Vagina (tissue), 2 donors: ENCODE measurements around the gene TBCD. TPM values are rescaled to one million over a fixed set of nuclear protein-coding genes. Genes with fewer than 3 reads are reported as not detected.

Experiments
- DNase-seq, 2 donors: peaks; one replicate each; pipeline ENCODE4 v3.0.0-alpha.2; 2017; ENCODE audit errors: extremely low spot score in 2 of 2
- H3K27ac ChIP-seq: fragments of 200-600 bp; sonication (generic); one replicate; pipeline ENCODE4 v1.5.1; 2019
- H3K27me3 ChIP-seq: fragments of 200-600 bp; sonication (generic); one replicate; pipeline ENCODE4 v1.5.1; 2019
- H3K36me3 ChIP-seq, 2 donors: fragments of 200-600 bp; sonication (generic); one replicate each; pipeline ENCODE4 v1.5.1; 2017 to 2019
- H3K4me1 ChIP-seq: fragments of 200-600 bp; sonication (generic); one replicate; pipeline ENCODE4 v1.5.1; 2019
- H3K4me3 ChIP-seq, 2 donors: fragments of 200-600 bp; sonication (generic); 1 replicate in 1 of 2; 2 replicates in 1 of 2; pipeline ENCODE4 v1.5.1; 2016 to 2019
- H3K9me3 ChIP-seq: fragments of 200-600 bp; sonication (generic); one replicate; pipeline ENCODE4 v1.5.1; 2019
- CTCF ChIP-seq, 3 experiments: fragments of 450-650 bp in 2 of 3; fragments of 200-600 bp in 1 of 3; sonication (generic) in 1 of 3; IDR thresholded peaks; one replicate each; pipeline ENCODE4 v1.5.1; 2017 to 2019; ENCODE audit warnings: antibody characterized with exemption in 3 of 3, mild to moderate bottlenecking in 2 of 3, moderate library complexity in 2 of 3
- POLR2A ChIP-seq, 2 donors: fragments of 450-650 bp; IDR thresholded peaks; one replicate each; pipeline ENCODE4 v1.6.1; 2017; ENCODE audit warnings: antibody characterized with exemption in 2 of 2, mild to moderate bottlenecking in 2 of 2, moderate library complexity in 2 of 2
- POLR2AphosphoS5 ChIP-seq, 2 donors: sonication (generic); formaldehyde crosslinking; IDR thresholded peaks; one replicate each; pipeline ENCODE4 v1.9.0; 2017; ENCODE audit warnings: antibody characterized with exemption in 2 of 2, mild to moderate bottlenecking in 2 of 2, low read depth in 1 of 2; ENCODE audit not compliant: insufficient read depth in 1 of 2
- intact Hi-C: fragments of 100-400 bp; cut with DNase I; formaldehyde crosslinking; loops from one replicate; pipeline ENCODE4 v1.15.1; 2023
- total RNA-seq: library from RNA; depleted of rRNA; stranded (reverse); fragments of >200 nt; gene quantifications from one replicate; pipeline ENCODE4 v1.2.3, GENCODE V29; 2016

The TBCD gene
- total RNA-seq, 1 donor from 2014 or later, result 79.3 TPM

GRCh38 chr17:82720204-82720603 is 31.7 kb upstream of the TBCD start:
- Histone ChIP-seq H3K4me1 (peaks cover 22% of the 10 kb centered on the region), H3K36me3 (peaks cover 0 to 12% of the 10 kb centered on the region in 2 donors), H3K27me3 (no peaks in the 10 kb centered on the region), H3K9me3 (no peaks in the 10 kb centered on the region), H3K27ac (no peak overlapping the region), H3K4me3 (no peak overlapping the region)
- TF ChIP-seq POLR2AphosphoS5 (IDR thresholded peaks at IDR 0.05; ENCODE audit: insufficient read depth in 1 of 2, low read depth in 1 of 2) (no peak), POLR2A (IDR thresholded peaks at IDR 0.05) (no peak), CTCF (IDR thresholded peaks at IDR 0.05) (no peak)
- intact Hi-C loops, result no loop called here
- DNase-seq, result no peak

GRCh38 chr17:82722341-82723013 is 29.4 kb upstream of the TBCD start:
- Histone ChIP-seq H3K27ac (no peak overlapping the region), H3K27me3 (no peaks in the 10 kb centered on the region), H3K9me3 (no peaks in the 10 kb centered on the region), H3K36me3 (peaks cover 0 to 26% of the 10 kb centered on the region in 2 donors), H3K4me3 (no peak overlapping the region), H3K4me1 (peaks cover 9% of the 10 kb centered on the region)
- DNase-seq, result no peak
- TF ChIP-seq POLR2AphosphoS5 (IDR thresholded peaks at IDR 0.05; ENCODE audit: insufficient read depth in 1 of 2, low read depth in 1 of 2), result no peak
- no peak for TF ChIP-seq CTCF (IDR thresholded peaks at IDR 0.05)
- no peak for TF ChIP-seq POLR2A (IDR thresholded peaks at IDR 0.05)
- intact Hi-C loops, result no loop called here

DNA sequence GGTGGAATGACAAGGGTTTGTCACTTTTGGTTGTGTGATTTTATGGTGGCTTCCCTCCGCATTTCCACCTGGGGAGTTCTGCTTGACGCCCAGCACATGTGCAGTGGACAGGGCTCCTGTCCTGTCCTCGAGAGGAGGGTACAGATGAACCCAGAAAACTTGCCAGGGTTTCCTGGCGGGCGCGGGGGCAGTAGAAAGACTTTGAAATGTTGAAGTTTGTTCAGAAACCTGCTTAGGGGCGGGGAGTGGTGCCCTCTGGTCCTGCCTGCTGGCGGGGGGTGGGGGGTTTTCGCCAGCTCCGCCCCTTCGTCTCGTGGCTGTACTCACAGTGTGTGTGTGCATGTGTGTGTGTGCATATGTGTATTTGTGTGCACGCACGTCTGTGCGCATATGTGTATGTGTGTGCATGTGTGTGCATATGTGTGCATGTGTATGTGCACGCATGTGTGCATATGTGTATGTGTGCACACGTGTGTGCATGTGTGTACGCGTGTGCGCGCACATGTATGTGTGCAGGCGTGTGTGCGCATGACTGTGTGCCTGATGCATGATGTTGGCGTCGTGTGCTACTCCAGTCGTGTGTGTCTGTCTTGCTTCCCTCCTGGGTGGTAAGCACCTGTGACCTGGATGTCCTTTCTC is 28.6 kb upstream of the TBCD start:
- Histone ChIP-seq H3K27me3 (no peaks in the 10 kb centered on the region), H3K9me3 (no peaks in the 10 kb centered on the region), H3K4me1 (peaks cover 1% of the 10 kb centered on the region), H3K4me3 (no peak overlapping the region), H3K36me3 (peaks cover 0 to 26% of the 10 kb centered on the region in 2 donors), H3K27ac (no peak overlapping the region)
- no peak for DNase-seq
- intact Hi-C loops, result no loop called here
- TF ChIP-seq CTCF (IDR thresholded peaks at IDR 0.05) (no peak), POLR2AphosphoS5 (IDR thresholded peaks at IDR 0.05; ENCODE audit: insufficient read depth in 1 of 2, low read depth in 1 of 2) (no peak), POLR2A (IDR thresholded peaks at IDR 0.05) (no peak)

DNA sequence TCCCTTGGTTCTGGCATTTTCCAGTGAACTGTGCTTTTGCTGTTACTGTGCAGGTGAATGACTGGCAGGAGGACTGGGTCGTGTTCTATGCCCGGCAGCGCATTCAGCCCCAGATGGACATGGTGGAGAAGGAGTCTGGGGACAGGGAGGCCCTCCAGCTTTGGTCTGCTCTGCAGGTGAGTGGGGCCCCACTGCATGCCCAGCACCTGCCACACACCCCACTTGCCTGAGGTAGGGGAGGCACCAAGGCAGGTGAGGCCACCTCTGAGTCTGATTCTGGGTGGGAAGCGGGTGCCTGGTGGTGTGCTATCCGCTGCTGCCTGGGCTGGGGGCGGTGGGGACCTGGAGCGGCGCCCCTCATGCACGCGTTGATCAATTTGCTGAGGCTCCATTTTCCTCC is 25.4 kb upstream of the TBCD start:
- peak in 1 of 2 donors; percentile 88 for DNase-seq
- H3K27me3 ChIP-seq, result no peaks in the 10 kb centered on the region
- intact Hi-C loops, result no loop called here
- no peak for TF ChIP-seq POLR2A (IDR thresholded peaks at IDR 0.05)
- TF ChIP-seq CTCF (IDR thresholded peaks at IDR 0.05), result no peak
- TF ChIP-seq POLR2AphosphoS5 (IDR thresholded peaks at IDR 0.05; ENCODE audit: insufficient read depth in 1 of 2, low read depth in 1 of 2), result no peak
- peaks cover 0 to 24% of the 10 kb centered on the region in 2 donors for H3K36me3 ChIP-seq
- H3K27ac ChIP-seq, result no peak overlapping the region
- no peaks in the 10 kb centered on the region for H3K9me3 ChIP-seq
- H3K4me1 ChIP-seq, result no peaks in the 10 kb centered on the region
- no peak overlapping the region for H3K4me3 ChIP-seq
